HCT116 (cell line): ENCODE data around the gene HS6ST1. TPM values are rescaled to one million over a fixed set of nuclear protein-coding genes. Genes with fewer than 3 reads are reported as not detected.

Experiments used
- ATAC-seq: fragments of 200-7000 bp; cut with Tn5 transposase; 2 replicates; pipeline ENCODE4 v1.9.1; 2020; ENCODE audit warnings: mild to moderate bottlenecking, moderate library complexity
- BruUV-seq: library from RNA; stranded (reverse); fragments of 400-500 nt; replicated peaks from 2 replicates; lab custom pipeline; 2021; lab: Mats Ljungman, UMichigan
- CTCF ChIA-PET: fragments of 300-600 bp; sonication (Branson Sonifier 250); formaldehyde crosslinking; loops from one replicate; lab custom pipeline; 2021; ENCODE audit warnings: antibody characterized with exemption; lab: Charles Lee
- POLR2A ChIA-PET: fragments of 300-600, 350-600 bp; sonication (Branson Sonifier 250); formaldehyde crosslinking; loops from one replicate; lab custom pipeline; 2021; ENCODE audit warnings: antibody characterized with exemption; lab: Charles Lee
- RAD21 ChIA-PET, 2 experiments: fragments of 300-600 bp; sonication (Branson Sonifier 250); formaldehyde crosslinking; loops; one replicate each; lab custom pipeline; 2023; ENCODE audit warnings: low total read pairs in 2 of 2; ENCODE audit not compliant: uncharacterized antibody in 2 of 2, unreplicated experiment in 2 of 2, low non-redundant PET in 1 of 2; lab: Charles Lee
- DNase-seq: peaks from one replicate; pipeline ENCODE4 v3.0.0-alpha.2; 2010; ENCODE audit warnings: low read depth, low spot score
- H2AFZ ChIP-seq: fragments of 200-600 bp; shearing (Covaris generic), sonication (generic); 2 replicates; pipeline ENCODE4 v1.6.1; 2017; ENCODE audit warnings: low read depth, mixed run types, mixed read lengths, antibody characterized with exemption, low read length; ENCODE audit not compliant: poor library complexity, severe bottlenecking
- H3K27ac ChIP-seq: 2 replicates; pipeline ENCODE4 v1.5.1; 2012; ENCODE audit warnings: low read depth, low read length
- H3K27me3 ChIP-seq: fragments of 200-600 bp; sonication (generic); 2 replicates; pipeline ENCODE4 v1.6.1; 2016; ENCODE audit warnings: mixed run types, low read length, mixed read lengths; ENCODE audit not compliant: insufficient read depth
- H3K36me3 ChIP-seq, 2 experiments: fragments of 200-500 bp in 1 of 2; fragments of 200-600 bp in 1 of 2; sonication (Bioruptor generic) in 1 of 2; sonication (generic) in 1 of 2; 2 replicates each; pipeline versions ENCODE4 v1.5.1 to v1.6.1; 2014 to 2016; ENCODE audit warnings: low read length in 2 of 2, inconsistent platforms in 1 of 2, mixed read lengths in 1 of 2, mixed run types in 1 of 2; ENCODE audit not compliant: insufficient read depth in 2 of 2, control insufficient read depth in 1 of 2
- H3K4me1 ChIP-seq, 2 experiments: fragments of 200-600 bp in 1 of 2; sonication (generic) in 1 of 2; 2 replicates each; pipeline versions ENCODE4 v1.5.1 to v1.6.1; 2012 to 2017; ENCODE audit warnings: low read length in 2 of 2, inconsistent platforms in 1 of 2, mild to moderate bottlenecking in 1 of 2, mixed read lengths in 1 of 2, mixed run types in 1 of 2, moderate library complexity in 1 of 2; ENCODE audit not compliant: insufficient read depth in 2 of 2, control insufficient read depth in 1 of 2
- H3K4me2 ChIP-seq: fragments of 200-600 bp; sonication (generic); 2 replicates; pipeline ENCODE4 v1.6.1; 2017; ENCODE audit warnings: mixed run types, low read length, mixed read lengths
- H3K4me3 ChIP-seq, 2 experiments: fragments of 200-600 bp in 1 of 2; sonication (generic) in 1 of 2; replicated peaks in 1 of 2; 2 replicates each; pipeline ENCODE4 v1.5.1; 2011 to 2016; ENCODE audit warnings: low read length in 2 of 2, control low read depth in 1 of 2, low read depth in 1 of 2, mild to moderate bottlenecking in 1 of 2, mixed read lengths in 1 of 2, mixed run types in 1 of 2
- H3K79me2 ChIP-seq: fragments of 200-600 bp; sonication (generic); 2 replicates; pipeline ENCODE4 v1.6.1; 2017; ENCODE audit warnings: mild to moderate bottlenecking, mixed run types, low read length, moderate library complexity, mixed read lengths; ENCODE audit not compliant: insufficient read depth
- H3K9ac ChIP-seq: fragments of 200-600 bp; sonication (generic); 2 replicates; pipeline ENCODE4 v1.6.1; 2016; ENCODE audit warnings: low read length, mixed read lengths
- H3K9me2 ChIP-seq: fragments of 200-600 bp; sonication (generic), shearing (Covaris generic); 2 replicates; pipeline ENCODE4 v1.6.1; 2017; ENCODE audit warnings: mixed run types, mild to moderate bottlenecking, moderate library complexity; ENCODE audit not compliant: insufficient read depth
- H3K9me3 ChIP-seq, 2 experiments: fragments of 200-500 bp in 1 of 2; fragments of 200-600 bp in 1 of 2; sonication (Bioruptor generic) in 1 of 2; sonication (generic) in 1 of 2; 2 replicates each; pipeline ENCODE4 v1.6.1; 2014 to 2017; ENCODE audit warnings: low read length in 2 of 2, mixed read lengths in 2 of 2, inconsistent platforms in 1 of 2, low read depth in 1 of 2, mild to moderate bottlenecking in 1 of 2, mixed run types in 1 of 2, moderate library complexity in 1 of 2; ENCODE audit not compliant: control insufficient read depth in 1 of 2, insufficient read depth in 1 of 2
- H4K20me1 ChIP-seq: fragments of 200-600 bp; sonication (generic), shearing (Covaris generic); 2 replicates; pipeline ENCODE4 v1.6.1; 2017; ENCODE audit warnings: mixed run types, mild to moderate bottlenecking, moderate library complexity; ENCODE audit not compliant: insufficient read depth
- ATF3 ChIP-seq: IDR thresholded peaks from 2 replicates; pipeline ENCODE4 v1.6.1; 2012
- CBX3 ChIP-seq: IDR thresholded peaks from 2 replicates; pipeline ENCODE4 v1.6.1; 2012; ENCODE audit warnings: low read depth
- CEBPB ChIP-seq: IDR thresholded peaks from 2 replicates; pipeline ENCODE4 v1.6.1; 2012; ENCODE audit warnings: low read depth
- ELF1 ChIP-seq: IDR thresholded peaks from 2 replicates; pipeline ENCODE4 v1.6.1; 2012; ENCODE audit warnings: low read depth, borderline replicate concordance
- JUND ChIP-seq: IDR thresholded peaks from 2 replicates; pipeline ENCODE4 v1.6.1; 2012
- MAX ChIP-seq: IDR thresholded peaks from 2 replicates; pipeline ENCODE4 v1.6.1; 2012
- POLR2A ChIP-seq: IDR thresholded peaks from 2 replicates; pipeline ENCODE4 v1.7.0; 2011; ENCODE audit warnings: borderline replicate concordance; ENCODE audit not compliant: insufficient read depth, insufficient read length; ENCODE audit errors: extremely low read depth
- RAD21 ChIP-seq: IDR thresholded peaks from 2 replicates; pipeline ENCODE4 v1.6.1; 2012; ENCODE audit warnings: low read depth, mild to moderate bottlenecking
- REST ChIP-seq: IDR thresholded peaks from 2 replicates; pipeline ENCODE4 v1.6.1; 2012; ENCODE audit warnings: low read depth
- SIN3A ChIP-seq: IDR thresholded peaks from 2 replicates; pipeline ENCODE4 v1.6.1; 2012; ENCODE audit warnings: low read depth
- ZBTB33 ChIP-seq: IDR thresholded peaks from 2 replicates; pipeline ENCODE4 v1.6.1; 2011; ENCODE audit warnings: mild to moderate bottlenecking, low read length, moderate library complexity; ENCODE audit not compliant: insufficient replicate concordance; ENCODE audit errors: extremely low read depth
- ZFX ChIP-seq: fragments of 450-650 bp; IDR thresholded peaks from 2 replicates; pipeline ENCODE4 v1.6.1; 2017
- ZNF274 ChIP-seq: fragments of 200-500 bp; sonication (Bioruptor generic); IDR thresholded peaks from 2 replicates; pipeline ENCODE4 v1.6.1; 2014; ENCODE audit warnings: mild to moderate bottlenecking, low read depth, low read length, inconsistent platforms
- intact Hi-C: fragments of 100-400 bp; cut with micrococcal nuclease; formaldehyde crosslinking; loops from 2 replicates; pipeline ENCODE4 v1.10.0; 2022
- total RNA-seq: library from RNA; stranded (reverse); gene quantifications from one replicate; pipeline ENCODE4 v1.2.1, GENCODE V29; 2021; ENCODE audit not compliant: unreplicated experiment

The HS6ST1 gene
- total RNA-seq, 1 experiment from 2014 or later = 35.0 TPM

GRCh38 chr2:128241896-128242295 is 76.8 kb downstream of the HS6ST1 start:
- DNase-seq = no peak
- no peaks in the 10 kb centered on the region for H3K36me3 ChIP-seq
- TF ChIP-seq ATF3 = no peak
- TF ChIP-seq SIN3A = no peak
- no peak for TF ChIP-seq CEBPB
- no peak for TF ChIP-seq MAX
- TF ChIP-seq ZFX = no peak
- no peak for TF ChIP-seq ELF1
- TF ChIP-seq POLR2A = no peak
- TF ChIP-seq, all 23 proteins: peak for 0
- H3K9me3 ChIP-seq = no peaks in the 10 kb centered on the region
- H4K20me1 ChIP-seq = no peaks in the 10 kb centered on the region
- ChIA-PET RAD21 (no interaction called here), POLR2A (no interaction called here), CTCF (no interaction called here)
- no peaks in the 10 kb centered on the region for H3K9me2 ChIP-seq
- H3K4me1 ChIP-seq = no peaks in the 10 kb centered on the region
- no peaks in the 10 kb centered on the region for H3K27me3 ChIP-seq
- H3K9ac ChIP-seq = no peak overlapping the region
- H3K4me2 ChIP-seq = no peak overlapping the region
- BruUV-seq = no TSS peak
- H3K27ac ChIP-seq = no peak overlapping the region
- H3K79me2 ChIP-seq = no peaks in the 10 kb centered on the region
- intact Hi-C loops = no loop called here
- no peak overlapping the region for H3K4me3 ChIP-seq
- ATAC-seq = no peak
- H2AFZ ChIP-seq = no peak overlapping the region

GRCh38 chr2:128237911-128238697 is 80.6 kb downstream of the HS6ST1 start:
- Histone ChIP-seq H3K4me3 (no peak overlapping the region), H2AFZ (no peak overlapping the region), H3K27ac (no peak overlapping the region), H4K20me1 (no peaks in the 10 kb centered on the region), H3K79me2 (no peaks in the 10 kb centered on the region), H3K4me2 (no peak overlapping the region), H3K9ac (no peak overlapping the region), H3K9me3 (no peaks in the 10 kb centered on the region), H3K36me3 (no peaks in the 10 kb centered on the region), H3K9me2 (no peaks in the 10 kb centered on the region), H3K27me3 (no peaks in the 10 kb centered on the region), H3K4me1 (peaks cover 3 to 9% of the 10 kb centered on the region in 2 experiments; a peak in 3 of 4 replicates)
- intact Hi-C loops = no loop called here
- ChIA-PET RAD21 (interaction anchor here in 1 of 2 experiments (0.6 kb wide), 1 partner anchor 562 kb away, joined by 3 read pairs; no protein-coding TSS in a partner anchor), CTCF (no interaction called here), POLR2A (no interaction called here)
- no peak for ATAC-seq
- DNase-seq = no peak
- BruUV-seq = no TSS peak
- TF ChIP-seq ZNF274 (no peak), ATF3 (no peak), ZBTB33 (no peak), MAX (no peak), RAD21 (no peak), REST (no peak), CBX3 (no peak), JUND (no peak)
